Endothelial cell of umbilical vein (primary cell): ENCODE measurements around the gene SYTL1. TPM values are rescaled to one million over a fixed set of nuclear protein-coding genes. Genes with fewer than 3 reads are reported as not detected.

Experiments
- BruUV-seq: library from RNA; stranded (reverse); fragments of 400-500 nt; replicated peaks from 2 replicates; lab custom pipeline; 2021; lab: Mats Ljungman, UMichigan
- CTCF ChIA-PET: fragments of 300-600, 350-600 bp; sonication (Branson Sonifier 250); formaldehyde crosslinking; loops from one replicate; lab custom pipeline; 2021; ENCODE audit warnings: antibody characterized with exemption, inconsistent platforms; lab: Charles Lee
- POLR2A ChIA-PET: fragments of 300-600, 350-600 bp; sonication (Branson Sonifier 250); formaldehyde crosslinking; loops from one replicate; lab custom pipeline; 2021; ENCODE audit warnings: antibody characterized with exemption, inconsistent platforms; lab: Charles Lee
- DNase-seq: peaks from one replicate; pipeline ENCODE4 v3.0.0-alpha.2; 2011; ENCODE audit warnings: low read depth, low spot score
- FAIRE-seq: peaks from 2 replicates; lab custom pipeline; 2011; peaks lifted over from hg19 to GRCh38; lab: Jason Lieb, UNC
- H2AFZ ChIP-seq: 2 replicates; pipeline ENCODE4 v1.6.0; 2012; ENCODE audit warnings: low read depth, low read length, control low read depth, inconsistent platforms
- H3K27ac ChIP-seq: 2 replicates; pipeline ENCODE4 v1.5.1; 2011; ENCODE audit warnings: low read depth, mild to moderate bottlenecking, control low read depth, low read length, moderate library complexity; ENCODE audit not compliant: insufficient read depth
- H3K27me3 ChIP-seq, 2 experiments: 2 replicates each; pipeline versions ENCODE4 v1.6.0 to v1.6.1; 2011; ENCODE audit warnings: low read length in 2 of 2, mixed read lengths in 1 of 2; ENCODE audit not compliant: control insufficient read depth in 2 of 2, insufficient read depth in 2 of 2
- H3K36me3 ChIP-seq, 2 experiments: 2 replicates in 1 of 2; 3 replicates in 1 of 2; pipeline ENCODE4 v1.5.1; 2011; ENCODE audit warnings: low read length in 2 of 2, mild to moderate bottlenecking in 1 of 2, moderate library complexity in 1 of 2; ENCODE audit not compliant: control insufficient read depth in 2 of 2, insufficient read depth in 2 of 2; ENCODE audit errors: extremely low read depth in 1 of 2
- H3K4me1 ChIP-seq: 3 replicates; pipeline ENCODE4 v1.5.1; 2011; ENCODE audit warnings: mild to moderate bottlenecking, low read length; ENCODE audit not compliant: control insufficient read depth, insufficient read depth; ENCODE audit errors: extremely low read depth
- H3K4me2 ChIP-seq: 2 replicates; pipeline ENCODE4 v1.6.1; 2011; ENCODE audit warnings: low read length, control low read depth, mixed read lengths; ENCODE audit not compliant: insufficient read depth
- H3K4me3 ChIP-seq, 3 experiments: fragments of 200-600 bp in 1 of 3; sonication (generic), shearing (Covaris generic) in 1 of 3; replicated peaks in 1 of 3; 2 replicates each; pipeline ENCODE4 v1.5.1; 2011 to 2016; ENCODE audit warnings: control low read depth in 3 of 3, low read length in 3 of 3, mild to moderate bottlenecking in 2 of 3, inconsistent platforms in 1 of 3, low read depth in 1 of 3, moderate library complexity in 1 of 3; ENCODE audit not compliant: insufficient read depth in 1 of 3
- H3K79me2 ChIP-seq: 2 replicates; pipeline ENCODE4 v1.6.0; 2012; ENCODE audit warnings: low read length, inconsistent platforms; ENCODE audit not compliant: control insufficient read depth, insufficient read depth
- H3K9ac ChIP-seq: replicated peaks from 2 replicates; pipeline ENCODE3; 2011; ENCODE audit warnings: low read length, control low read depth; ENCODE audit not compliant: insufficient read depth; ENCODE audit errors: extremely low read depth
- H3K9me1 ChIP-seq: replicated peaks from 3 replicates; pipeline ENCODE4 v1.6.0; 2011; ENCODE audit warnings: mild to moderate bottlenecking, low read length; ENCODE audit not compliant: control insufficient read depth, insufficient read depth; ENCODE audit errors: extremely low read depth
- H3K9me3 ChIP-seq: replicated peaks from 2 replicates; pipeline ENCODE4 v1.5.1; 2012; ENCODE audit warnings: low read length, inconsistent platforms; ENCODE audit not compliant: control insufficient read depth, insufficient read depth
- H4K20me1 ChIP-seq: replicated peaks from 2 replicates; pipeline ENCODE3; 2011; ENCODE audit warnings: mild to moderate bottlenecking, low read length; ENCODE audit not compliant: control insufficient read depth, insufficient read depth; ENCODE audit errors: extremely low read depth
- CTCF ChIP-seq, 2 donors: IDR thresholded peaks; 1 replicate in 1 of 2; 2 replicates in 1 of 2; pipeline ENCODE4 v1.5.1; 2011; ENCODE audit warnings: low read length in 2 of 2, mild to moderate bottlenecking in 2 of 2, moderate library complexity in 2 of 2, control low read depth in 1 of 2, inconsistent platforms in 1 of 2, low read depth in 1 of 2; ENCODE audit not compliant: insufficient read depth in 1 of 2; ENCODE audit errors: extremely low read depth in 1 of 2
- EZH2 ChIP-seq: IDR thresholded peaks from 2 replicates; pipeline ENCODE4 v1.6.1; 2012; ENCODE audit warnings: borderline replicate concordance, low read depth, mild to moderate bottlenecking, moderate library complexity, low read length, inconsistent platforms; ENCODE audit not compliant: severe bottlenecking
- FOS ChIP-seq: IDR thresholded peaks from 2 replicates; pipeline ENCODE4 v1.6.1; 2011; ENCODE audit warnings: mild to moderate bottlenecking, low read length, moderate library complexity, borderline replicate concordance; ENCODE audit not compliant: insufficient read depth
- GATA2 ChIP-seq: IDR thresholded peaks from 2 replicates; pipeline ENCODE4 v1.7.0; 2011; ENCODE audit warnings: low read depth, mild to moderate bottlenecking, moderate library complexity, mixed read lengths, low read length; ENCODE audit not compliant: insufficient read length, insufficient read depth
- JUN ChIP-seq: IDR thresholded peaks from 2 replicates; pipeline ENCODE4 v1.6.1; 2011; ENCODE audit warnings: borderline replicate concordance, low read depth; ENCODE audit not compliant: insufficient read length, insufficient read depth
- MAX ChIP-seq: IDR thresholded peaks from 2 replicates; pipeline ENCODE4 v1.6.1; 2011; ENCODE audit not compliant: insufficient read depth, insufficient read length
- MYC ChIP-seq: IDR thresholded peaks from one replicate; pipeline ENCODE4 v1.6.1; 2011; ENCODE audit warnings: mild to moderate bottlenecking, low read depth, low read length
- POLR2A ChIP-seq: IDR thresholded peaks from 2 replicates; pipeline ENCODE4 v1.6.1; 2012; ENCODE audit warnings: low read depth, mild to moderate bottlenecking, control low read depth, low read length
- POLR2AphosphoS5 ChIP-seq: IDR thresholded peaks from 2 replicates; pipeline ENCODE4 v1.6.1; 2012; ENCODE audit warnings: low read depth, mild to moderate bottlenecking, control low read depth, low read length, moderate library complexity; ENCODE audit not compliant: insufficient read depth
- dilution Hi-C: fragments of 300-500 bp; cut with MboI; formaldehyde crosslinking; loops from one replicate; pipeline ENCODE4 v1.15.0; 2019; ENCODE audit warnings: low sequenced_read_pairs; ENCODE audit not compliant: extremely low pct_ligation_motif_present
- intact Hi-C: fragments of 100-400 bp; cut with micrococcal nuclease; formaldehyde crosslinking; loops from one replicate; pipeline ENCODE4 v1.10.0; 2022
- polyA plus RNA-seq, 4 experiments: library from polyadenylated mRNA; depleted of rRNA in 3 of 4; stranded (reverse) in 3 of 4; unstranded in 1 of 4; fragments of >200 nt; gene quantifications; 2 replicates each; pipeline versions ENCODE4 v1.2.1 to v1.2.3, GENCODE V29; 2011 to 2012; ENCODE audit warnings: missing spikeins in 1 of 4
- total RNA-seq: library from RNA; stranded (reverse); gene quantifications from 2 replicates; pipeline ENCODE4 v1.2.3, GENCODE V29; 2021

Gene SYTL1
- total and polyA plus RNA-seq, 2 donors (not counting 3 experiments of a cell fraction or from before 2014, with no cell fraction given), result 0.04 TPM; not detected in 1

- intact Hi-C loops (loop anchor here (1.0 to 5.0 kb wide), 6 partner anchors 10 to 277 kb away; partner anchors contain the start of genes GPR3 and WASF2), dilution Hi-C loops (no loop called here)
- Histone ChIP-seq H3K79me2 (peaks cover 45% of the 10 kb centered on the region), H2AFZ (peak within 1 kb of the TSS; percentile 99), H3K36me3 (peaks cover 3 to 7% of the 10 kb centered on the region in 2 experiments), H3K9me1 (no peaks in the 10 kb centered on the region), H3K4me2 (peak within 1 kb of the TSS; percentile 90), H3K4me1 (peaks cover 11% of the 10 kb centered on the region), H3K9ac (peak within 1 kb of the TSS; percentile 92), H3K27ac (peak within 1 kb of the TSS; percentile 77), H3K4me3 (peak within 1 kb of the TSS; percentile 47 to 82 (median 68)), H3K9me3 (no peaks in the 10 kb centered on the region), H3K27me3 (no peaks in the 10 kb centered on the region), H4K20me1 (no peaks in the 10 kb centered on the region)
- POLR2A ChIA-PET, result no interaction called here
- FAIRE-seq, result peak; percentile 97
- CTCF ChIA-PET, result interaction anchor here (0.6 to 1.6 kb wide), 6 partner anchors 11 to 283 kb away, joined by 3 to 20 read pairs (median 3); partner anchors contain the start of gene MAP3K6
- peak; percentile 97 for DNase-seq
- BruUV-seq, result no TSS peak
- TF ChIP-seq MAX (peak; percentile 17), JUN (no peak), POLR2AphosphoS5 (peak; percentile 95), EZH2 (no peak), GATA2 (no peak), CTCF (IDR thresholded peaks at IDR 0.05; ENCODE audit: extremely low read depth in 1 of 2, insufficient read depth in 1 of 2, low read depth in 1 of 2, low read length in 2 of 2) (no peak), MYC (no peak), POLR2A (peak; percentile 94), FOS (no peak)
These were observed 19.8 kb upstream of the SYTL1 start, which contains the start of gene TMEM222 for GRCh38 chr1:27321813-27322568. Gene TMEM222, plus strand, starts transcription at chr1:27322163. Its CDS starts 35 bp downstream, at chr1:27322198.
